ENCODE results near the gene TP53I11.

TP53I11 gene

GRCh38 chr11:44945666-44946065 is 5.0 kb downstream of the TP53I11 start:
- peaks cover 34% of the 10 kb centered on the region for H3K79me1 ChIP-seq (replicated peaks; ENCODE audit: low read length, poor library complexity, severe bottlenecking)
- no peak overlapping the region for H2BK5ac ChIP-seq (ENCODE audit: low read depth, low read length, poor library complexity, severe bottlenecking)
- peak overlapping the region in 1 of 2 experiments; percentile 40 for H3K4me3 ChIP-seq (ENCODE audit: insufficient read depth in 1 of 2, low read depth in 1 of 2, low read length in 2 of 2)
- H4K8ac ChIP-seq (ENCODE audit: low read length) = peak overlapping the region; percentile 33
- H4K91ac ChIP-seq (ENCODE audit: low read length) = no peak overlapping the region
- no peaks in the 10 kb centered on the region for H3K27me3 ChIP-seq (ENCODE audit: control insufficient read depth in 1 of 2, insufficient read depth in 1 of 2, low read length in 2 of 2)
- H3K4ac ChIP-seq (ENCODE audit: low read depth in 1 of 2, low read length in 2 of 2) = no peak overlapping the region
- H2BK12ac ChIP-seq (ENCODE audit: low read length in 2 of 2) = no peak overlapping the region
- H3K9me3 ChIP-seq (ENCODE audit: control insufficient read depth, low read length) = no peaks in the 10 kb centered on the region
- no peak overlapping the region for H2BK120ac ChIP-seq (ENCODE audit: low read depth, low read length)
- H3K4me2 ChIP-seq (ENCODE audit: low read length, poor library complexity, severe bottlenecking) = no peak overlapping the region
- peaks cover 17 to 25% of the 10 kb centered on the region in 2 experiments for H3K36me3 ChIP-seq (ENCODE audit: control insufficient read depth in 1 of 2, insufficient read depth in 2 of 2, low read depth in 1 of 2, low read length in 2 of 2)
- no peak overlapping the region for H2BK15ac ChIP-seq (ENCODE audit: low read depth, poor library complexity, severe bottlenecking)
- peaks cover 32% of the 10 kb centered on the region for H3K4me1 ChIP-seq (ENCODE audit: control insufficient read depth, insufficient read depth, low read depth, low read length)
- no peak for DNase-seq
- no peak overlapping the region for H2AFZ ChIP-seq (ENCODE audit: low read depth, low read length)
- H3K23ac ChIP-seq (ENCODE audit: low read length in 2 of 2) = no peak overlapping the region
- 92% methylated on average over 11 of the region's 11 CpGs for WGBS
- no peak overlapping the region for H3K18ac ChIP-seq (ENCODE audit: low read depth in 1 of 2, low read length in 2 of 2)
- H3K27ac ChIP-seq (ENCODE audit: low read length, poor library complexity, severe bottlenecking) = no peak overlapping the region
- no peak overlapping the region for H2AK5ac ChIP-seq (ENCODE audit: low read length, severe bottlenecking)
- peak overlapping the region; percentile 77 for H3K9ac ChIP-seq (ENCODE audit: low read length)
- no peak overlapping the region for H3K14ac ChIP-seq (ENCODE audit: low read length in 2 of 2)

DNA sequence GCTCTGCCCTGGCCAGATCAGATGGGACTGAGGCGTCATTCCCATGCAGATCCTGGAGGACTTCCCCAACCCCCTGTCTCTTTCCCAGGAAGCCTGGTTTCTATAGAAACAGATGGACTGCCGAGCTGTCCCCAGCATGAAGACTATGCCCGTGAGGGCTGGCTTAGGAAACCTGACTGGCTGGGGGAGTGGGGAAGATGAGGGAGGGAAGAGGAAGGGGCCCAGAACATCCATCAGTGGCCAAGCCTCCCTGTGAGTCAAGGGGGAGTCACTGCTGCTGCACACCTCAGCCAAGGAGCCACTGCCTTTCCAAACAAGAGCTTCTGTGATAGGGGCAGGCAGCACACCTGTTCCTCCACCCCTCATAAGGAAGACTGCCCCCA is 5.8 kb downstream of the TP53I11 start:
- H2BK120ac ChIP-seq (ENCODE audit: low read depth, low read length) = no peak overlapping the region

GRCh38 chr11:44944181-44944852 is 6.4 kb downstream of the TP53I11 start:
- Histone ChIP-seq H2BK120ac (ENCODE audit: low read depth, low read length) (no peak overlapping the region), H3K4me1 (ENCODE audit: control insufficient read depth, insufficient read depth, low read depth, low read length) (peaks cover 30% of the 10 kb centered on the region), H3K4me3 (ENCODE audit: insufficient read depth in 1 of 2, low read depth in 1 of 2, low read length in 2 of 2) (no peak overlapping the region), H3K4ac (ENCODE audit: low read depth in 1 of 2, low read length in 2 of 2) (no peak overlapping the region), H3K18ac (ENCODE audit: low read depth in 1 of 2, low read length in 2 of 2) (peak overlapping the region in 1 of 2 experiments; percentile 3), H3K36me3 (ENCODE audit: control insufficient read depth in 1 of 2, insufficient read depth in 2 of 2, low read depth in 1 of 2, low read length in 2 of 2) (peaks cover 21 to 29% of the 10 kb centered on the region in 2 experiments), H2BK5ac (ENCODE audit: low read depth, low read length, poor library complexity, severe bottlenecking) (no peak overlapping the region), H2AFZ (ENCODE audit: low read depth, low read length) (no peak overlapping the region), H3K9me3 (ENCODE audit: control insufficient read depth, low read length) (no peaks in the 10 kb centered on the region), H3K9ac (ENCODE audit: low read length) (no peak overlapping the region), H4K8ac (ENCODE audit: low read length) (no peak overlapping the region), H3K79me1 (replicated peaks; ENCODE audit: low read length, poor library complexity, severe bottlenecking) (peaks cover 33% of the 10 kb centered on the region), H2BK12ac (ENCODE audit: low read length in 2 of 2) (no peak overlapping the region), H3K27me3 (ENCODE audit: control insufficient read depth in 1 of 2, insufficient read depth in 1 of 2, low read length in 2 of 2) (no peaks in the 10 kb centered on the region), H3K23ac (ENCODE audit: low read length in 2 of 2) (no peak overlapping the region), H3K14ac (ENCODE audit: low read length in 2 of 2) (no peak overlapping the region), H3K27ac (ENCODE audit: low read length, poor library complexity, severe bottlenecking) (no peak overlapping the region), H4K91ac (ENCODE audit: low read length) (no peak overlapping the region), H3K4me2 (ENCODE audit: low read length, poor library complexity, severe bottlenecking) (no peak overlapping the region), H2BK15ac (ENCODE audit: low read depth, poor library complexity, severe bottlenecking) (no peak overlapping the region), H2AK5ac (ENCODE audit: low read length, severe bottlenecking) (no peak overlapping the region)
- 77% methylated on average over 4 of the region's 7 CpGs for WGBS
- no peak for DNase-seq

More for the DNA sequence above, 5.8 kb downstream of the TP53I11 start:
- DNase-seq = no peak
- no peaks in the 10 kb centered on the region for H3K27me3 ChIP-seq (ENCODE audit: control insufficient read depth in 1 of 2, insufficient read depth in 1 of 2, low read length in 2 of 2)
- no peak overlapping the region for H3K14ac ChIP-seq (ENCODE audit: low read length in 2 of 2)
- WGBS = 63% methylated on average over 3 of the region's 3 CpGs
- no peak overlapping the region for H2BK12ac ChIP-seq (ENCODE audit: low read length in 2 of 2)
- H2AK5ac ChIP-seq (ENCODE audit: low read length, severe bottlenecking) = no peak overlapping the region
- H3K27ac ChIP-seq (ENCODE audit: low read length, poor library complexity, severe bottlenecking) = no peak overlapping the region
- H2AFZ ChIP-seq (ENCODE audit: low read depth, low read length) = no peak overlapping the region
- peak overlapping the region in 1 of 2 experiments; percentile 24 for H3K4ac ChIP-seq (ENCODE audit: low read depth in 1 of 2, low read length in 2 of 2)
- H3K4me3 ChIP-seq (ENCODE audit: insufficient read depth in 1 of 2, low read depth in 1 of 2, low read length in 2 of 2) = no peak overlapping the region
- no peak overlapping the region for H4K8ac ChIP-seq (ENCODE audit: low read length)
- peaks cover 34% of the 10 kb centered on the region for H3K79me1 ChIP-seq (replicated peaks; ENCODE audit: low read length, poor library complexity, severe bottlenecking)
- peak overlapping the region in 1 of 2 experiments; percentile 3 for H3K18ac ChIP-seq (ENCODE audit: low read depth in 1 of 2, low read length in 2 of 2)
- no peaks in the 10 kb centered on the region for H3K9me3 ChIP-seq (ENCODE audit: control insufficient read depth, low read length)
- peaks cover 20 to 29% of the 10 kb centered on the region in 2 experiments for H3K36me3 ChIP-seq (ENCODE audit: control insufficient read depth in 1 of 2, insufficient read depth in 2 of 2, low read depth in 1 of 2, low read length in 2 of 2)
- H3K9ac ChIP-seq (ENCODE audit: low read length) = no peak overlapping the region
- H2BK5ac ChIP-seq (ENCODE audit: low read depth, low read length, poor library complexity, severe bottlenecking) = no peak overlapping the region
- H3K4me2 ChIP-seq (ENCODE audit: low read length, poor library complexity, severe bottlenecking) = no peak overlapping the region
- peaks cover 31% of the 10 kb centered on the region for H3K4me1 ChIP-seq (ENCODE audit: control insufficient read depth, insufficient read depth, low read depth, low read length)
- peak overlapping the region in 1 of 2 experiments; percentile 14 for H3K23ac ChIP-seq (ENCODE audit: low read length in 2 of 2)
- no peak overlapping the region for H2BK15ac ChIP-seq (ENCODE audit: low read depth, poor library complexity, severe bottlenecking)
- no peak overlapping the region for H4K91ac ChIP-seq (ENCODE audit: low read length)

DNA sequence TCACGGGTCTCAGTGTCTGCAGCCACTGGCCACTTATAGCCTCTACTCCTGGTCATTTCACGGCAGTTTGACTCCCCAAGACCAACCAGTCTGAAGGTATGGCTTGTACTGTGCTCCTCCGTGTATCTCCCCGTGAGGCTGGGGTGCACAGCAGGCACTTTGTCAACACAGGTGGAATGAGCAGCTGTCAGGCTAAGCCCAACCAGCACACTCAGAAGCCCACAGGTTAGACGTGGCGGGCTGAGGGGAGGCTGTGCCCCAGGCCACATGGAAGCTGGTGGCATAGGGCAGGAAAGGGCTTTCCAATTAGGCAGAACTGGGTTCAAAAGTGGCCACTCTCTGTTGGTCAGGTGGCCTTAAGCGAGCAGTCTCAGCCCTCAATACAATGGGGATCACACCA is 7.0 kb downstream of the TP53I11 start:
- H3K4me1 ChIP-seq (ENCODE audit: control insufficient read depth, insufficient read depth, low read depth, low read length) = peaks cover 27% of the 10 kb centered on the region
- no peak overlapping the region for H3K9ac ChIP-seq (ENCODE audit: low read length)
- no peak overlapping the region for H3K23ac ChIP-seq (ENCODE audit: low read length in 2 of 2)
- no peaks in the 10 kb centered on the region for H3K27me3 ChIP-seq (ENCODE audit: control insufficient read depth in 1 of 2, insufficient read depth in 1 of 2, low read length in 2 of 2)
- no peak overlapping the region for H2AK5ac ChIP-seq (ENCODE audit: low read length, severe bottlenecking)
- no peak overlapping the region for H3K4me2 ChIP-seq (ENCODE audit: low read length, poor library complexity, severe bottlenecking)
- H2BK15ac ChIP-seq (ENCODE audit: low read depth, poor library complexity, severe bottlenecking) = no peak overlapping the region
- 80% methylated on average over 7 of the region's 7 CpGs for WGBS
- H4K91ac ChIP-seq (ENCODE audit: low read length) = no peak overlapping the region
- H3K27ac ChIP-seq (ENCODE audit: low read length, poor library complexity, severe bottlenecking) = no peak overlapping the region
- no peak overlapping the region for H3K14ac ChIP-seq (ENCODE audit: low read length in 2 of 2)
- peaks cover 21 to 29% of the 10 kb centered on the region in 2 experiments for H3K36me3 ChIP-seq (ENCODE audit: control insufficient read depth in 1 of 2, insufficient read depth in 2 of 2, low read depth in 1 of 2, low read length in 2 of 2)
- no peak for DNase-seq
- no peak overlapping the region for H2BK5ac ChIP-seq (ENCODE audit: low read depth, low read length, poor library complexity, severe bottlenecking)
- H4K8ac ChIP-seq (ENCODE audit: low read length) = peak overlapping the region; percentile 32
- no peak overlapping the region for H2AFZ ChIP-seq (ENCODE audit: low read depth, low read length)
- no peak overlapping the region for H3K4ac ChIP-seq (ENCODE audit: low read depth in 1 of 2, low read length in 2 of 2)
- H2BK12ac ChIP-seq (ENCODE audit: low read length in 2 of 2) = no peak overlapping the region
- peaks cover 30% of the 10 kb centered on the region for H3K79me1 ChIP-seq (replicated peaks; ENCODE audit: low read length, poor library complexity, severe bottlenecking)
- no peaks in the 10 kb centered on the region for H3K9me3 ChIP-seq (ENCODE audit: control insufficient read depth, low read length)
- no peak overlapping the region for H3K4me3 ChIP-seq (ENCODE audit: insufficient read depth in 1 of 2, low read depth in 1 of 2, low read length in 2 of 2)
- no peak overlapping the region for H2BK120ac ChIP-seq (ENCODE audit: low read depth, low read length)
- no peak overlapping the region for H3K18ac ChIP-seq (ENCODE audit: low read depth in 1 of 2, low read length in 2 of 2)
